Measurements from ENCODE around the gene DPCD. TPM values are rescaled to one million over a fixed set of nuclear protein-coding genes. Genes with fewer than 3 reads are reported as not detected.

Gene DPCD
- total and polyA plus RNA-seq, 2 donors (not counting 3 experiments of a cell fraction or from before 2014, with no cell fraction given) = 25.3 to 39.3 TPM

GRCh38 chr10:101577121-101577871 lies 10.8 kb upstream of the DPCD start:
- H3K36me3 ChIP-seq (ENCODE audit: control insufficient read depth in 2 of 2, extremely low read depth in 1 of 2, insufficient read depth in 2 of 2, low read length in 2 of 2) = peaks cover 0 to 4% of the 10 kb centered on the region in 2 experiments
- no peaks in the 10 kb centered on the region for H3K79me2 ChIP-seq (ENCODE audit: control insufficient read depth, insufficient read depth, low read length)
- no peak overlapping the region for H3K27ac ChIP-seq (ENCODE audit: insufficient read depth, low read depth, low read length)
- H3K27me3 ChIP-seq (ENCODE audit: control insufficient read depth in 2 of 2, insufficient read depth in 2 of 2, low read length in 2 of 2) = no peaks in the 10 kb centered on the region
- H3K9me3 ChIP-seq (replicated peaks; ENCODE audit: control insufficient read depth, insufficient read depth, low read length) = no peaks in the 10 kb centered on the region
- DNase-seq (ENCODE audit: low read depth, low spot score) = no peak
- H3K4me2 ChIP-seq (ENCODE audit: insufficient read depth, low read length) = no peak overlapping the region
- dilution Hi-C loops (cut with MboI; ENCODE audit: extremely low pct_ligation_motif_present, low sequenced_read_pairs) (no loop called here), intact Hi-C loops (cut with micrococcal nuclease) (no loop called here)
- CTCF ChIA-PET = interaction anchor here (1.1 to 1.2 kb wide), 2 partner anchors 134 to 276 kb away, joined by 3 to 4 read pairs; no protein-coding TSS in a partner anchor
- no peaks in the 10 kb centered on the region for H4K20me1 ChIP-seq (replicated peaks; ENCODE audit: control insufficient read depth, extremely low read depth, insufficient read depth, low read length)
- H3K9me1 ChIP-seq (replicated peaks; ENCODE audit: control insufficient read depth, extremely low read depth, insufficient read depth, low read length) = no peaks in the 10 kb centered on the region
- H2AFZ ChIP-seq (ENCODE audit: low read depth, low read length) = no peak overlapping the region
- no peaks in the 10 kb centered on the region for H3K4me1 ChIP-seq (ENCODE audit: control insufficient read depth, extremely low read depth, insufficient read depth, low read length)
- TF ChIP-seq POLR2A (IDR thresholded peaks at IDR 0.05; ENCODE audit: low read depth, low read length) (peak; percentile 22), EZH2 (IDR thresholded peaks at IDR 0.05; ENCODE audit: borderline replicate concordance, low read depth, low read length, severe bottlenecking) (no peak)
- no peak overlapping the region for H3K9ac ChIP-seq (replicated peaks; ENCODE audit: extremely low read depth, insufficient read depth, low read length)
- no TSS peak for BruUV-seq (replicated peaks)
- POLR2A ChIA-PET = no interaction called here
- H3K4me3 ChIP-seq (replicated peaks in 1 of 3; ENCODE audit: insufficient read depth in 1 of 3, low read depth in 1 of 3, low read length in 3 of 3) = no peak overlapping the region
- FAIRE-seq = no peak

DNA sequence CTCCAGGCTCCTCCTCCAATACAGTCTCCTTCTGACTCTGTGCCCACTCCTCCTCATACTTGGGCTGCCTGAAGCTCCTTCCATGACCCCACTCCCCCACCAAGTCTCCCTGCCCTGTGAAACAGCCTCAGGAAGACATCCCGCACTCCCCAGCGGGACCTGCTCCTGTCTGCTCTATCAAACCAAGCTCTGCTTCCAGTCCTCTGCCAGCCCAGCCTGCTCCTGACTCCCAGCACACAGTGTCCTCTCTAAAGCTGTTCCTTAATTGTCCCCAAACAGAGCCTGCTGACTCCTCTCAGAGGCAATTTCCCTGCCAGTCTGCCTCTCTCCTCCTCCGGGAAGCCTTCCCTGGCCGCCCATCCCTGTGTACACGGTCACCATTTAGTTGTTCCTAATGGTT lies 9.9 kb upstream of the DPCD start:
- Histone ChIP-seq H3K27ac (ENCODE audit: insufficient read depth, low read depth, low read length) (no peak overlapping the region), H3K36me3 (ENCODE audit: control insufficient read depth in 2 of 2, extremely low read depth in 1 of 2, insufficient read depth in 2 of 2, low read length in 2 of 2) (peaks cover 2 to 6% of the 10 kb centered on the region in 2 experiments), H2AFZ (ENCODE audit: low read depth, low read length) (no peak overlapping the region), H3K4me3 (replicated peaks in 1 of 3; ENCODE audit: insufficient read depth in 1 of 3, low read depth in 1 of 3, low read length in 3 of 3) (no peak overlapping the region), H3K79me2 (ENCODE audit: control insufficient read depth, insufficient read depth, low read length) (no peaks in the 10 kb centered on the region), H3K27me3 (ENCODE audit: control insufficient read depth in 2 of 2, insufficient read depth in 2 of 2, low read length in 2 of 2) (no peaks in the 10 kb centered on the region), H3K4me2 (ENCODE audit: insufficient read depth, low read length) (no peak overlapping the region), H3K9ac (replicated peaks; ENCODE audit: extremely low read depth, insufficient read depth, low read length) (no peak overlapping the region), H3K9me3 (replicated peaks; ENCODE audit: control insufficient read depth, insufficient read depth, low read length) (no peaks in the 10 kb centered on the region), H4K20me1 (replicated peaks; ENCODE audit: control insufficient read depth, extremely low read depth, insufficient read depth, low read length) (no peaks in the 10 kb centered on the region), H3K9me1 (replicated peaks; ENCODE audit: control insufficient read depth, extremely low read depth, insufficient read depth, low read length) (no peaks in the 10 kb centered on the region), H3K4me1 (ENCODE audit: control insufficient read depth, extremely low read depth, insufficient read depth, low read length) (no peaks in the 10 kb centered on the region)
- dilution Hi-C loops (cut with MboI; ENCODE audit: extremely low pct_ligation_motif_present, low sequenced_read_pairs) (no loop called here), intact Hi-C loops (cut with micrococcal nuclease) (no loop called here)
- ChIA-PET POLR2A (no interaction called here), CTCF (interaction anchor here (1.1 kb wide), 1 partner anchor 135 kb away, joined by 4 read pairs; no protein-coding TSS in a partner anchor)
- BruUV-seq (replicated peaks) = no TSS peak
- FAIRE-seq (no peak), DNase-seq (ENCODE audit: low read depth, low spot score) (no peak)
- TF ChIP-seq MYC (IDR thresholded peaks at IDR 0.05; ENCODE audit: low read depth, low read length) (no peak), GATA2 (IDR thresholded peaks at IDR 0.05; ENCODE audit: insufficient read depth, insufficient read length, low read depth, low read length) (no peak), FOS (IDR thresholded peaks at IDR 0.05; ENCODE audit: borderline replicate concordance, insufficient read depth, low read length) (no peak), MAX (IDR thresholded peaks at IDR 0.05; ENCODE audit: insufficient read depth, insufficient read length) (no peak)

Measured in endothelial cell of umbilical vein (primary cell).